IMR-90 (cell line): Measurements from ENCODE around the gene ERMN. TPM values are rescaled to one million over a fixed set of nuclear protein-coding genes. Genes with fewer than 3 reads are reported as not detected.

Experiments used
- ATAC-seq: fragments of 200-7000 bp; cut with Tn5 transposase; 2 replicates; pipeline ENCODE4 v1.9.1; 2020; ENCODE audit warnings: low read depth, mild to moderate bottlenecking, moderate library complexity
- BruUV-seq: library from RNA; stranded (reverse); fragments of 400-500 nt; replicated peaks from 2 replicates; lab custom pipeline; 2021; lab: Mats Ljungman, UMichigan
- CTCF ChIA-PET: fragments of 300-600 bp; formaldehyde crosslinking; extraction: SDS; loops from one replicate; lab custom pipeline; 2021; ENCODE audit warnings: antibody characterized with exemption; lab: Yijun Ruan, JAX
- POLR2A ChIA-PET: fragments of 300-600 bp; sonication (Branson Sonifier 250); formaldehyde crosslinking; loops from one replicate; lab custom pipeline; 2022; ENCODE audit warnings: antibody characterized with exemption; ENCODE audit not compliant: unreplicated experiment; lab: Charles Lee
- DNase-seq: peaks from one replicate; pipeline ENCODE4 v3.0.0; 2013
- H2AFZ ChIP-seq: replicated peaks from 2 replicates; pipeline ENCODE3; 2013; ENCODE audit warnings: low read length, mild to moderate bottlenecking; ENCODE audit not compliant: poor library complexity
- H2AK5ac ChIP-seq: 2 replicates; pipeline ENCODE4 v1.6.1; 2013; ENCODE audit warnings: low read depth, low read length, inconsistent platforms
- H2AK9ac ChIP-seq: replicated peaks from 2 replicates; pipeline ENCODE3; 2013; ENCODE audit warnings: mild to moderate bottlenecking, low read depth, low read length, moderate library complexity; ENCODE audit not compliant: poor library complexity
- H2BK120ac ChIP-seq: 2 replicates; pipeline ENCODE4 v1.6.1; 2013; ENCODE audit warnings: low read depth, low read length, inconsistent platforms
- H2BK15ac ChIP-seq: 3 replicates; pipeline ENCODE4 v1.6.1; 2013; ENCODE audit warnings: low read depth, low read length, inconsistent platforms
- H2BK20ac ChIP-seq: 2 replicates; pipeline ENCODE4 v1.6.1; 2013; ENCODE audit warnings: low read depth, mild to moderate bottlenecking, inconsistent platforms, low read length, moderate library complexity
- H2BK5ac ChIP-seq: 2 replicates; pipeline ENCODE4 v1.6.1; 2013; ENCODE audit warnings: mild to moderate bottlenecking, low read depth, low read length, inconsistent platforms; ENCODE audit not compliant: poor library complexity, severe bottlenecking
- H3K14ac ChIP-seq: replicated peaks from 2 replicates; pipeline ENCODE4 v1.6.1; 2013; ENCODE audit warnings: low read depth, low read length, inconsistent platforms
- H3K18ac ChIP-seq: 2 replicates; pipeline ENCODE4 v1.6.1; 2013; ENCODE audit warnings: low read depth, low read length, control low read depth
- H3K23ac ChIP-seq: 2 replicates; pipeline ENCODE4 v1.6.1; 2013; ENCODE audit warnings: low read depth, low read length, inconsistent platforms
- H3K27ac ChIP-seq: 2 replicates; pipeline ENCODE4 v1.5.1; 2013; ENCODE audit warnings: mild to moderate bottlenecking, control low read depth, low read length; ENCODE audit not compliant: insufficient read depth
- H3K27me3 ChIP-seq: 2 replicates; pipeline ENCODE4 v1.6.1; 2013; ENCODE audit warnings: low read length; ENCODE audit not compliant: control insufficient read depth, insufficient read depth
- H3K36me3 ChIP-seq: 2 replicates; pipeline ENCODE4 v1.6.1; 2013; ENCODE audit warnings: low read length, mixed read lengths; ENCODE audit not compliant: control insufficient read depth, insufficient read depth
- H3K4ac ChIP-seq: 2 replicates; pipeline ENCODE4 v1.6.1; 2013; ENCODE audit warnings: low read depth, low read length, inconsistent platforms
- H3K4me1 ChIP-seq: 2 replicates; pipeline ENCODE4 v1.6.1; 2013; ENCODE audit warnings: low read length, mixed read lengths; ENCODE audit not compliant: control insufficient read depth, insufficient read depth
- H3K4me2 ChIP-seq: 2 replicates; pipeline ENCODE4 v1.6.1; 2013; ENCODE audit warnings: low read depth, mild to moderate bottlenecking, control low read depth, low read length, moderate library complexity
- H3K4me3 ChIP-seq: 2 replicates; pipeline ENCODE4 v1.5.1; 2013; ENCODE audit warnings: low read depth, mild to moderate bottlenecking, control low read depth, low read length, moderate library complexity; ENCODE audit not compliant: insufficient read depth
- H3K56ac ChIP-seq: 2 replicates; pipeline ENCODE4 v1.6.1; 2013; ENCODE audit warnings: low read length, inconsistent platforms; ENCODE audit not compliant: insufficient read depth; ENCODE audit errors: extremely low read depth
- H3K79me1 ChIP-seq, 2 experiments: 2 replicates each; pipeline ENCODE4 v1.6.1; 2013; ENCODE audit warnings: low read length in 2 of 2, inconsistent platforms in 1 of 2, low read depth in 1 of 2
- H3K9ac ChIP-seq: 2 replicates; pipeline ENCODE4 v1.6.1; 2013; ENCODE audit warnings: low read depth, low read length, control low read depth
- H3K9me1 ChIP-seq: 2 replicates; pipeline ENCODE4 v1.6.1; 2013; ENCODE audit warnings: low read length, inconsistent platforms; ENCODE audit not compliant: insufficient read depth
- H3K9me3 ChIP-seq: 2 replicates; pipeline ENCODE4 v1.6.1; 2013; ENCODE audit warnings: low read length; ENCODE audit not compliant: control insufficient read depth, insufficient read depth
- H4K20me1 ChIP-seq: 2 replicates; pipeline ENCODE4 v1.6.1; 2013; ENCODE audit warnings: low read length, inconsistent platforms; ENCODE audit not compliant: insufficient read depth
- H4K5ac ChIP-seq: 2 replicates; pipeline ENCODE4 v1.6.1; 2013; ENCODE audit warnings: mild to moderate bottlenecking, low read depth, low read length, control low read depth
- H4K8ac ChIP-seq, 2 experiments: 2 replicates each; pipeline ENCODE4 v1.6.1; 2013; ENCODE audit warnings: low read depth in 2 of 2, low read length in 2 of 2, control low read depth in 1 of 2, inconsistent platforms in 1 of 2
- H4K91ac ChIP-seq: 2 replicates; pipeline ENCODE4 v1.6.1; 2013; ENCODE audit warnings: low read depth, low read length, inconsistent platforms; ENCODE audit not compliant: insufficient read depth
- CEBPB ChIP-seq: IDR thresholded peaks from 2 replicates; pipeline ENCODE4 v1.6.1; 2012; ENCODE audit warnings: low read depth, low read length, improper control_type of control experiment
- CHD1 ChIP-seq: IDR thresholded peaks from 2 replicates; pipeline ENCODE4 v1.6.1; 2012; ENCODE audit warnings: low read depth, low read length, improper control_type of control experiment
- MAFK ChIP-seq: IDR thresholded peaks from 2 replicates; pipeline ENCODE4 v1.6.1; 2012; ENCODE audit warnings: low read depth, low read length, improper control_type of control experiment
- MAZ ChIP-seq: IDR thresholded peaks from 2 replicates; pipeline ENCODE4 v1.6.1; 2012; ENCODE audit warnings: low read depth, mild to moderate bottlenecking, low read length, improper control_type of control experiment, moderate library complexity, borderline replicate concordance
- NFE2L2 ChIP-seq: fragments of 150-350 bp; IDR thresholded peaks from 2 replicates; pipeline ENCODE4 v1.6.1; 2016; ENCODE audit warnings: low read depth, mild to moderate bottlenecking, low read length
- POLR2A ChIP-seq: IDR thresholded peaks from 2 replicates; pipeline ENCODE4 v1.6.1; 2012; ENCODE audit warnings: mild to moderate bottlenecking, low read depth, low read length
- RAD21 ChIP-seq: IDR thresholded peaks from 2 replicates; pipeline ENCODE4 v1.6.1; 2012; ENCODE audit warnings: low read length, improper control_type of control experiment
- RCOR1 ChIP-seq: IDR thresholded peaks from 2 replicates; pipeline ENCODE4 v1.6.1; 2012; ENCODE audit warnings: mild to moderate bottlenecking, low read length, improper control_type of control experiment; ENCODE audit not compliant: insufficient replicate concordance
- RFX5 ChIP-seq: IDR thresholded peaks from 2 replicates; pipeline ENCODE4 v1.8.0; 2012; ENCODE audit warnings: low read depth, mild to moderate bottlenecking, low read length, moderate library complexity
- SMC3 ChIP-seq: fragments of 150-350 bp; IDR thresholded peaks from 2 replicates; pipeline ENCODE4 v1.6.1; 2016; ENCODE audit warnings: low read depth, mild to moderate bottlenecking, antibody characterized with exemption, low read length, moderate library complexity
- WGBS, 2 experiments: methylation state at CpG; one replicate each; pipeline versions ENCODE4 v1.1.5 to v1.1.7; 2013; ENCODE audit warnings: missing lambda C conversion rate in 2 of 2; ENCODE audit not compliant: insufficient read length in 1 of 2; ENCODE audit errors: extremely low coverage in 2 of 2; 5-methylcytosine and 5-hydroxymethylcytosine counted together
- dilution Hi-C: fragments of 300-500 bp; cut with HindIII; formaldehyde crosslinking; loops from one replicate; pipeline ENCODE4 v1.14.3; 2018; ENCODE audit warnings: low sequenced_read_pairs; ENCODE audit not compliant: unreplicated experiment
- in situ Hi-C: fragments of 300-500 bp; cut with MboI; formaldehyde crosslinking; loops from 3 replicates; pipeline ENCODE4 v1.14.3; 2019; ENCODE audit warnings: low sequenced_read_pairs, inconsistent platforms, mixed read lengths
- intact Hi-C: fragments of 100-400 bp; cut with micrococcal nuclease; formaldehyde crosslinking; loops from 2 replicates; pipeline ENCODE4 v1.10.0; 2022
- polyA plus RNA-seq, 3 experiments: library from polyadenylated mRNA; depleted of rRNA; stranded (reverse); fragments of >200 nt; gene quantifications; 2 replicates each; pipeline ENCODE4 v1.2.3, GENCODE V29; 2012; ENCODE audit warnings: low replicate concordance in 1 of 3
- total RNA-seq: library from RNA; depleted of rRNA; stranded (reverse); fragments of >200 nt; gene quantifications from 2 replicates; pipeline ENCODE4 v1.2.3, GENCODE V29; 2012
- TF ChIP-seq, protein P1 (sequence below): fragments of 150-350 bp; IDR thresholded peaks from 2 replicates; pipeline ENCODE4 v1.6.1; 2017; ENCODE audit warnings: mild to moderate bottlenecking, antibody characterized with exemption, low read length, low read depth
- TF ChIP-seq, protein P2 (sequence below): fragments of 150-350 bp; IDR thresholded peaks from 2 replicates; pipeline ENCODE4 v1.6.1; 2016; ENCODE audit warnings: low read depth, mild to moderate bottlenecking, low read length, moderate library complexity, borderline replicate concordance
- TF ChIP-seq, protein P3 (sequence below): conservative IDR thresholded peaks from 2 replicates; pipeline ENCODE4 v1.5.1; 2012; ENCODE audit warnings: mild to moderate bottlenecking, low read depth, low read length, improper control_type of control experiment

The ERMN gene
- total and polyA plus RNA-seq, 2 of the 4 experiments (the other 2 are of a cell fraction): not detected

DNA sequence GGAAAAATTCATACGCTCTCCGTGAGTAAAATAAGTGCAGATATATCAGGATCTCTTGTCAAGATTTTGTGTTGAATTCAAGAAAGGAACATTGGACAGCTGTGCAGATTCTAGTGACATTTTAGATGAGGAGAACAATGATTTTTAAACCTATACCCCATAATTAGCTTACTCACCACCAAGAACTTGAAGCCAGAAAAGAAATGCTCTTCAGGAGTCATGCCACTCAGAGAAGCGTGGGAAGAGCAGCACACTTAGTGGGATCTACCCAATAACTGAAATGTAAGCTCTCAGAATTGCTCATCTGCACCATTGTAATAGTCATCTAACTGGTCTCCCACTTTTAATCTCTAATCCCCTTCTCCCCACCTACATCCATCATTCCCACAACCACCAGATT, 9.2 kb upstream of the ERMN start:
- no peak overlapping the region for H4K8ac ChIP-seq
- H2AK9ac ChIP-seq: no peak overlapping the region
- no peak overlapping the region for H3K27ac ChIP-seq
- no peaks in the 10 kb centered on the region for H3K9me3 ChIP-seq
- no peak for ATAC-seq
- no peak overlapping the region for H3K23ac ChIP-seq
- no peaks in the 10 kb centered on the region for H3K9me1 ChIP-seq
- no peak overlapping the region for H3K56ac ChIP-seq
- BruUV-seq: no TSS peak
- WGBS, 2 experiments: no CpG with 5 or more reads among the region's 3 CpGs
- no peak overlapping the region for H4K91ac ChIP-seq
- no peak overlapping the region for H3K4me3 ChIP-seq
- ChIA-PET CTCF (interaction anchor here (1.2 to 1.8 kb wide), 2 partner anchors 12 to 33 kb away, joined by 5 to 18 read pairs; no protein-coding TSS in a partner anchor), POLR2A (no interaction called here)
- in situ Hi-C loops: loop anchor here (25.0 kb wide), 1 partner anchor 1947 kb away; no protein-coding TSS in a partner anchor
- H3K9ac ChIP-seq: no peak overlapping the region
- no peak overlapping the region for H3K4ac ChIP-seq
- H3K79me1 ChIP-seq: no peaks in the 10 kb centered on the region
- no peaks in the 10 kb centered on the region; the same call in 1 of the 2 replicates for H3K27me3 ChIP-seq
- no peaks in the 10 kb centered on the region for H3K4me1 ChIP-seq
- H4K20me1 ChIP-seq: no peaks in the 10 kb centered on the region
- H3K36me3 ChIP-seq: no peaks in the 10 kb centered on the region
- H3K4me2 ChIP-seq: no peak overlapping the region
- H4K5ac ChIP-seq: no peak overlapping the region
- intact Hi-C loops: no loop called here
- no peak overlapping the region for H2AFZ ChIP-seq
- no peak overlapping the region for H2BK5ac ChIP-seq
- H2BK120ac ChIP-seq: no peak overlapping the region
- H2BK20ac ChIP-seq: no peak overlapping the region
- TF ChIP-seq, protein P1, sequence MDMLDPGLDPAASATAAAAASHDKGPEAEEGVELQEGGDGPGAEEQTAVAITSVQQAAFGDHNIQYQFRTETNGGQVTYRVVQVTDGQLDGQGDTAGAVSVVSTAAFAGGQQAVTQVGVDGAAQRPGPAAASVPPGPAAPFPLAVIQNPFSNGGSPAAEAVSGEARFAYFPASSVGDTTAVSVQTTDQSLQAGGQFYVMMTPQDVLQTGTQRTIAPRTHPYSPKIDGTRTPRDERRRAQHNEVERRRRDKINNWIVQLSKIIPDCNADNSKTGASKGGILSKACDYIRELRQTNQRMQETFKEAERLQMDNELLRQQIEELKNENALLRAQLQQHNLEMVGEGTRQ: no peak
- TF ChIP-seq POLR2A: no peak
- TF ChIP-seq CHD1: no peak
- TF ChIP-seq RAD21: no peak
- TF ChIP-seq, protein P2, sequence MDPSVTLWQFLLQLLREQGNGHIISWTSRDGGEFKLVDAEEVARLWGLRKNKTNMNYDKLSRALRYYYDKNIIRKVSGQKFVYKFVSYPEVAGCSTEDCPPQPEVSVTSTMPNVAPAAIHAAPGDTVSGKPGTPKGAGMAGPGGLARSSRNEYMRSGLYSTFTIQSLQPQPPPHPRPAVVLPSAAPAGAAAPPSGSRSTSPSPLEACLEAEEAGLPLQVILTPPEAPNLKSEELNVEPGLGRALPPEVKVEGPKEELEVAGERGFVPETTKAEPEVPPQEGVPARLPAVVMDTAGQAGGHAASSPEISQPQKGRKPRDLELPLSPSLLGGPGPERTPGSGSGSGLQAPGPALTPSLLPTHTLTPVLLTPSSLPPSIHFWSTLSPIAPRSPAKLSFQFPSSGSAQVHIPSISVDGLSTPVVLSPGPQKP: no peak
- no peak for TF ChIP-seq RFX5
- TF ChIP-seq RCOR1: no peak
- TF ChIP-seq MAZ: no peak
- no peak for TF ChIP-seq CEBPB
- no peak for TF ChIP-seq MAFK
- TF ChIP-seq, protein P3, sequence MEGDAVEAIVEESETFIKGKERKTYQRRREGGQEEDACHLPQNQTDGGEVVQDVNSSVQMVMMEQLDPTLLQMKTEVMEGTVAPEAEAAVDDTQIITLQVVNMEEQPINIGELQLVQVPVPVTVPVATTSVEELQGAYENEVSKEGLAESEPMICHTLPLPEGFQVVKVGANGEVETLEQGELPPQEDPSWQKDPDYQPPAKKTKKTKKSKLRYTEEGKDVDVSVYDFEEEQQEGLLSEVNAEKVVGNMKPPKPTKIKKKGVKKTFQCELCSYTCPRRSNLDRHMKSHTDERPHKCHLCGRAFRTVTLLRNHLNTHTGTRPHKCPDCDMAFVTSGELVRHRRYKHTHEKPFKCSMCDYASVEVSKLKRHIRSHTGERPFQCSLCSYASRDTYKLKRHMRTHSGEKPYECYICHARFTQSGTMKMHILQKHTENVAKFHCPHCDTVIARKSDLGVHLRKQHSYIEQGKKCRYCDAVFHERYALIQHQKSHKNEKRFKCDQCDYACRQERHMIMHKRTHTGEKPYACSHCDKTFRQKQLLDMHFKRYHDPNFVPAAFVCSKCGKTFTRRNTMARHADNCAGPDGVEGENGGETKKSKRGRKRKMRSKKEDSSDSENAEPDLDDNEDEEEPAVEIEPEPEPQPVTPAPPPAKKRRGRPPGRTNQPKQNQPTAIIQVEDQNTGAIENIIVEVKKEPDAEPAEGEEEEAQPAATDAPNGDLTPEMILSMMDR: no peak
- no peak for TF ChIP-seq SMC3
- no peak for TF ChIP-seq NFE2L2
- no peak overlapping the region for H2AK5ac ChIP-seq
- DNase-seq: no peak
- no peak overlapping the region for H2BK15ac ChIP-seq
- H3K14ac ChIP-seq: no peak overlapping the region
- dilution Hi-C loops: no loop called here
- no peak overlapping the region for H3K18ac ChIP-seq
